ENCODE data around the gene BFSP1. TPM values are rescaled to one million over a fixed set of nuclear protein-coding genes. Genes with fewer than 3 reads are reported as not detected.

BFSP1 gene
- total and polyA plus RNA-seq, 2 of the 8 experiments (the other 6 are each of a cell fraction or from before 2014, with no cell fraction given), result 1.5 to 2.5 TPM

DNA sequence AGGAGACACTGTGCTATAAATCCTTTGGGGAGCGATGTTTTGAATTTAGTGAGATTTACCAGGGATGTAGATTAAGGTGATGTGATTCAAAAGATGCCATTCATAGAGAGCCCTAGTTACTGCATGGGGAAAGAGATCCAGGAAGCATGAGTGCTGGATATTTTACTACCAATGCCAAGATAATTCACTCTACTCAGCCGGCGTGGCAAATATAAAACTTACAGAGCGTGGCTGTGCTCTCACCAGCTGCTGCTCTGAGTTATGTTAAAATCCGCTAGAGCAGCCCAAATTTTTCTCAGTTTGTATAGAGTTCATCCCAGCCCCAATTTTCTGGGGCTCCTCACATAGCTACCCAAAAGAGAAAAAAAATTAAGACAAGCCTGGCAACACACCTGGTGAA lies 48.6 kb downstream of the BFSP1 start:
- Histone ChIP-seq H3K56ac (replicated peaks; ENCODE audit: insufficient read length, low read depth, low read length) (no peak overlapping the region), H3K27me3 (replicated peaks in 1 of 4; ENCODE audit: control insufficient read depth in 3 of 4, extremely low read depth in 1 of 4, insufficient read depth in 3 of 4, low read length in 3 of 4) (no peaks in the 10 kb centered on the region), H4K8ac (ENCODE audit: extremely low read depth, insufficient read depth, low read length) (no peak overlapping the region), H3K27ac (ENCODE audit: low read depth, low read length) (no peak overlapping the region), H3K4me3 (ENCODE audit: extremely low read depth in 1 of 4, insufficient read depth in 2 of 4, low read depth in 3 of 4, low read length in 4 of 4) (no peak overlapping the region), H3K79me2 (ENCODE audit: control insufficient read depth in 1 of 2, insufficient read depth in 2 of 2, low read length in 2 of 2) (no peaks in the 10 kb centered on the region), H3K4me2 (ENCODE audit: insufficient read depth in 1 of 2, low read depth in 2 of 2, low read length in 2 of 2) (no peak overlapping the region), H3K4me1 (replicated peaks in 1 of 4; ENCODE audit: control insufficient read depth in 3 of 4, insufficient read depth in 4 of 4, low read length in 3 of 4) (no peaks in the 10 kb centered on the region), H3K9ac (replicated peaks in 1 of 4; ENCODE audit: extremely low read depth in 1 of 4, low read depth in 3 of 4, low read length in 3 of 4) (no peak overlapping the region), H4K91ac (replicated peaks; ENCODE audit: insufficient read length, low read length) (no peak overlapping the region), H3K79me1 (ENCODE audit: low read depth, low read length) (no peaks in the 10 kb centered on the region), H3K23ac (ENCODE audit: insufficient read length) (no peak overlapping the region), H2BK120ac (replicated peaks; ENCODE audit: low read depth, low read length) (no peak overlapping the region), H3K9me3 (ENCODE audit: insufficient read depth in 2 of 2, low read depth in 1 of 2, low read length in 1 of 2) (no peaks in the 10 kb centered on the region), H2AFZ (ENCODE audit: low read length) (no peak overlapping the region), H4K5ac (ENCODE audit: insufficient read length, low read depth, low read length) (no peak overlapping the region), H3K18ac (ENCODE audit: extremely low read depth, low read length) (no peak overlapping the region), H4K20me1 (replicated peaks in 1 of 2; ENCODE audit: control insufficient read depth in 1 of 2, insufficient read depth in 2 of 2, low read length in 2 of 2) (no peaks in the 10 kb centered on the region), H3K14ac (ENCODE audit: insufficient read length) (no peak overlapping the region), H3K4ac (replicated peaks; ENCODE audit: insufficient read length, low read depth, low read length) (no peak overlapping the region), H2BK20ac (ENCODE audit: low read length) (no peak overlapping the region), H2BK12ac (ENCODE audit: low read depth, low read length) (no peak overlapping the region), H2BK5ac (ENCODE audit: low read depth, low read length) (no peak overlapping the region), H2BK15ac (ENCODE audit: low read length) (no peak overlapping the region), H3K23me2 (ENCODE audit: low read depth, low read length) (no peaks in the 10 kb centered on the region; the same call in 1 of the 2 replicates), H2AK5ac (ENCODE audit: low read depth, low read length) (no peak overlapping the region), H3K36me3 (ENCODE audit: control insufficient read depth in 2 of 4, insufficient read depth in 4 of 4, low read length in 3 of 4) (no peaks in the 10 kb centered on the region)
- FAIRE-seq (no peak), DNase-seq (ENCODE audit: low read depth in 1 of 2, low spot score in 2 of 2) (no peak)
- WGBS, 2 experiments (ENCODE audit: extremely low coverage in 1 of 2, insufficient coverage in 1 of 2, insufficient read length in 1 of 2, insufficient replicate concordance in 2 of 2, low coverage in 1 of 2, low lambda C conversion rate in 2 of 2, missing lambda C conversion rate in 1 of 2), result 92% methylated on average over 5 of the region's 5 CpGs; no CpG with 5 or more reads in 1 of the 2 experiments
- POLR2A ChIA-PET (ENCODE audit: partially characterized antibody), result no interaction called here
- no peak for TF ChIP-seq TEAD4 (IDR thresholded peaks at IDR 0.05; ENCODE audit: low read depth, low read length)
- TF ChIP-seq SP2 (IDR thresholded peaks at IDR 0.05; ENCODE audit: low read length), result no peak
- TF ChIP-seq SRF (IDR thresholded peaks at IDR 0.05; ENCODE audit: low read depth, low read length), result no peak
- no peak for TF ChIP-seq HDAC6 (IDR thresholded peaks at IDR 0.05; ENCODE audit: low read depth, low read length)
- TF ChIP-seq GABPA (IDR thresholded peaks at IDR 0.05; ENCODE audit: borderline replicate concordance, insufficient read depth, low read length), result no peak
- TF ChIP-seq EP300 (IDR thresholded peaks at IDR 0.05; ENCODE audit: borderline replicate concordance in 1 of 2, low read depth in 2 of 2, low read length in 2 of 2), result no peak
- TF ChIP-seq, protein P1, sequence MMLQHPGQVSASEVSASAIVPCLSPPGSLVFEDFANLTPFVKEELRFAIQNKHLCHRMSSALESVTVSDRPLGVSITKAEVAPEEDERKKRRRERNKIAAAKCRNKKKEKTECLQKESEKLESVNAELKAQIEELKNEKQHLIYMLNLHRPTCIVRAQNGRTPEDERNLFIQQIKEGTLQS (IDR thresholded peaks at IDR 0.05; ENCODE audit: insufficient read depth, low read depth, low read length), result no peak
- no peak for TF ChIP-seq SIX5 (IDR thresholded peaks at IDR 0.05; ENCODE audit: low read depth, low read length)
- no peak for TF ChIP-seq KDM4A (IDR thresholded peaks at IDR 0.05; ENCODE audit: low read depth, low read length, severe bottlenecking)
- TF ChIP-seq, protein P2, sequence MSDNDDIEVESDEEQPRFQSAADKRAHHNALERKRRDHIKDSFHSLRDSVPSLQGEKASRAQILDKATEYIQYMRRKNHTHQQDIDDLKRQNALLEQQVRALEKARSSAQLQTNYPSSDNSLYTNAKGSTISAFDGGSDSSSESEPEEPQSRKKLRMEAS (IDR thresholded peaks at IDR 0.05), result no peak
- no peak for TF ChIP-seq NRF1 (IDR thresholded peaks at IDR 0.05; ENCODE audit: low read depth, low read length)
- TF ChIP-seq NANOG (IDR thresholded peaks at IDR 0.05; ENCODE audit: insufficient read depth, low read depth, low read length, poor library complexity, severe bottlenecking), result no peak
- CTCF ChIA-PET (ENCODE audit: partially characterized antibody), result interaction anchor here (0.6 to 1.1 kb wide), 2 partner anchors 51 to 434 kb away, joined by 3 read pairs; no protein-coding TSS in a partner anchor
